Activated CD4-positive, alpha-beta T cell treated with anti-CD3 and anti-CD28 coated beads, Interleukin-2, amount 50 U/mL, for 16 hours (primary cell): ENCODE data around the gene C11orf68.

ENCODE experiments used
- DNase-seq: peaks from one replicate; pipeline ENCODE4 v3.0.0-alpha.2; 2020

The C11orf68 gene

GRCh38 chr11:65870307-65870658, 48.6 kb downstream of the C11orf68 start:
- no peak for DNase-seq

DNA sequence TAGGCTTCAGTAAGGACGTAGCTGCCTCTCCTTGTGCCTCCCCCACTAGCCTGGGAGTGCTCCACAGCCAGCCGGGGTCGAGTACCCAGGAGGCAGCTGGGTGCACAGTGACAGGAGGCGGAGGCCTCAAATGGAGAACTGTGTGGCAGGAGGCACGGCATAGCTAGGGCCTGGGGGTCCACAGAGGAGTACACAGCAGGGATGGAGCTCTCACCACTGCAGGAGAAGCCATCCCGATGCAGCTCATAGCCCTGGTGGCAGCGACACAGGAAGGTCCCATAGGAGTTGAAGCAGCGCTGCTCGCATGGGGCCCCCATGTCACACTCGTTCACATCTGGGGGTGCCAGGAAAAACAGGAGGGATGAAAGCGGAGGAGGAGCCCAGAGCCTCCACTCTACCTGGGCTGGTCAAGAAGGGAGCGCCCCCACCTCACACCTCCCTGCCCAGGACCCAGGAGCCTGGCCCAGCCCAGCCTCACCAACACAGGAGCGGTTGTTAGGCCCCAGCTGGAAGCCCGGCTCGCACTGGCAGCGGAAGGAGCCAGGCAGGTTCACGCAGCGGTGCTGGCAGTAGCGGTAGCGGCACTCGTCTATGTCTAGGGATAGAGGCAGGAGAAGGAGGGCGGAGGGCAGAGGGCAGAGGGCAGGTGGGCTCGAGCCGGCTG, 49.1 kb downstream of the C11orf68 start:
- no peak for DNase-seq

- no peak for DNase-seq
Measured at GRCh38 chr11:65868907-65869306, 50.0 kb downstream of the C11orf68 start.

DNA sequence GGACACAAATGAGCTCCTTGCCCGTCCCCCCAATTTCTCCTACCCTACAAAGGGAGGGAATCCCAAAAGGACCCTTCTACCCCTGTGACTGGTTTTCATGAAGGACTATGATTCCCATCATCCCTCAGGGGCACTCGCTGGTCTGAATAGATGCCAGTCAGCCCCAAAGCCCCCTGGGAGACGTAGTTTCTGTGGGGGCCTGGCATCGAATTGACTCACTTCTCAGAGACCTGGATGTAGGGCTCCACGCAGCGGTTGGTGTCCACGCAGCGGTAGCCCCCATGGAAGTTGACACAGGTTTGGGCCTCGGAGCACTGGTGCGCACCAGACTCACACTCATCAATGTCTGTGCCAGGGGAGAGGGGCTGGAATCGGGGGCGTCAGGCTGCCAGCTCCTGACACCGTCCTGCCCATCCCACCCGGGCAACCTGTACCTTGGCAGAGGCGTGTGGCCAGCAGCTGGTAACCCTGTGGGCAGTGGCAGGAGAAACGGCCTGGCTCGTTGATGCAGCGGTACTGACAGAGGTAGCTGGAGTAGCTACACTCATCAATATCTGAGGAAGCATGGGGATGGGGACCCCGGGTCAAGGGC, 50.7 kb downstream of the C11orf68 start:
- no peak for DNase-seq

GRCh38 chr11:65867284-65868071, 51.4 kb downstream of the C11orf68 start:
- DNase-seq = no peak
